Fibroblast of gingiva (primary cell): ENCODE measurements around the gene ATRN.
A peak's percentile ranks its signal among the peaks of the same experiment; 100 is the strongest.

Experiments used
- DNase-seq: peaks from one replicate; pipeline ENCODE4 v3.0.0-alpha.2; 2011; ENCODE audit warnings: low read depth

The ATRN gene

GRCh38 chr20:3628502-3629314 is 157.9 kb downstream of the ATRN start:
- no peak for DNase-seq

GRCh38 chr20:3629893-3630292 is 159.1 kb downstream of the ATRN start:
- DNase-seq = no peak

GRCh38 chr20:3630429-3630828 is 159.6 kb downstream of the ATRN start:
- no peak for DNase-seq

- DNase-seq = no peak
These were observed 160.7 kb downstream of the ATRN start for GRCh38 chr20:3631534-3631933.

GRCh38 chr20:3632311-3633004 is 161.6 kb downstream of the ATRN start:
- DNase-seq = no peak

- no peak for DNase-seq
These were observed 163.2 kb downstream of the ATRN start for GRCh38 chr20:3633913-3634478.

GRCh38 chr20:3635346-3635745 is 164.5 kb downstream of the ATRN start:
- peak; percentile 21 for DNase-seq

- DNase-seq = no peak
These were observed 169.4 kb downstream of the ATRN start for GRCh38 chr20:3640259-3640658.

- DNase-seq = no peak
These were observed 174.7 kb downstream of the ATRN start for GRCh38 chr20:3645309-3646066.

- DNase-seq = no peak
These were observed 175.2 kb downstream of the ATRN start for GRCh38 chr20:3646067-3646440.

- no peak for DNase-seq
These were observed 175.8 kb downstream of the ATRN start for GRCh38 chr20:3646651-3647050.

- no peak for DNase-seq
These were observed 176.7 kb downstream of the ATRN start for GRCh38 chr20:3647473-3647872.

- no peak for DNase-seq
These were observed 178.1 kb downstream of the ATRN start for GRCh38 chr20:3648951-3649350.

GRCh38 chr20:3651204-3651962 is 180.6 kb downstream of the ATRN start:
- no peak for DNase-seq

- DNase-seq = no peak
These were observed 181.4 kb downstream of the ATRN start for GRCh38 chr20:3652221-3652620.

- no peak for DNase-seq
These were observed 182.1 kb downstream of the ATRN start for GRCh38 chr20:3652676-3653596.

- DNase-seq = no peak
These were observed 183.1 kb downstream of the ATRN start for GRCh38 chr20:3653921-3654320.

GRCh38 chr20:3654326-3655130 is 183.7 kb downstream of the ATRN start:
- no peak for DNase-seq

GRCh38 chr20:3655131-3655405 is 184.2 kb downstream of the ATRN start:
- DNase-seq = no peak
